AG20443 (cell line): Measurements from ENCODE around the gene BRPF3.
"Not testable (repeated sequence)": the region's sequence is repeated elsewhere in the genome, so short reads cannot be mapped to it uniquely, and the experiment has no call there.

Source experiments
- DNase-seq: peaks from one replicate; pipeline ENCODE4 v3.0.0; 2012; ENCODE audit warnings: low spot score, mixed read lengths

The BRPF3 gene

DNA sequence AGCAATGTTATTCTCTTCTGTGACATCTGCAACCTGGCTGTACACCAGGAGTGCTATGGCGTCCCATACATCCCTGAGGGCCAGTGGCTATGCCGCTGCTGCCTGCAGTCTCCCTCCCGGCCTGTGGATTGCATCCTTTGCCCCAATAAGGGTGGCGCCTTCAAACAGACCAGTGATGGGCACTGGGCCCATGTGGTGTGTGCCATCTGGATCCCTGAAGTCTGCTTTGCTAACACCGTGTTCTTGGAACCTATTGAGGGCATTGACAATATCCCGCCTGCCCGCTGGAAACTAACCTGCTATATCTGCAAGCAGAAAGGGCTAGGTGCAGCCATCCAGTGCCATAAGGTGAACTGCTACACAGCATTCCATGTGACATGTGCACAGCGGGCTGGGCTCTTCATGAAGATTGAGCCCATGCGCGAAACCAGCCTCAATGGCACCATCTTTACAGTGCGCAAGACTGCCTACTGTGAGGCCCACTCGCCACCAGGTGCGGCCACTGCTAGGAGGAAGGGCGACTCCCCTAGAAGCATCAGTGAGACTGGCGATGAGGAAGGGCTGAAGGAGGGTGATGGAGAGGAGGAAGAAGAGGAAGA is 4.6 kb downstream of the BRPF3 start:
- no peak for DNase-seq

DNA sequence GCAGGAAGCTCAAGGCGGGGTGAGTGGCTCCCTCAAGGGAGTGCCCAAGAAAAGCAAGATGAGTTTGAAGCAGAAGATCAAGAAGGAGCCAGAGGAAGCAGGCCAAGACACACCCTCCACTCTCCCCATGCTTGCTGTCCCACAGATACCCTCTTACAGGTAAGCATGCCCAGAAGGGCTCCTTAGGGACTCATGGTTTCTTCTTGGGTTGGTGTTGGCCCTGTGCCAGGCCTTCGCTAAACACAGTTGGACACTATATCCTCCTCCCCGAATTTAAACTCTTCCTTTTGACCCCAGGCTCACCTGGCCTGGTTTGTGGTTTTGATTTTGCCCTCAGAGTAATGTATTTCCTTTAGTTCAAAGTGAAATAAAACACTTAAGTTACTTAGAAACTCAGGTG is 5.1 kb downstream of the BRPF3 start:
- no peak for DNase-seq

DNA sequence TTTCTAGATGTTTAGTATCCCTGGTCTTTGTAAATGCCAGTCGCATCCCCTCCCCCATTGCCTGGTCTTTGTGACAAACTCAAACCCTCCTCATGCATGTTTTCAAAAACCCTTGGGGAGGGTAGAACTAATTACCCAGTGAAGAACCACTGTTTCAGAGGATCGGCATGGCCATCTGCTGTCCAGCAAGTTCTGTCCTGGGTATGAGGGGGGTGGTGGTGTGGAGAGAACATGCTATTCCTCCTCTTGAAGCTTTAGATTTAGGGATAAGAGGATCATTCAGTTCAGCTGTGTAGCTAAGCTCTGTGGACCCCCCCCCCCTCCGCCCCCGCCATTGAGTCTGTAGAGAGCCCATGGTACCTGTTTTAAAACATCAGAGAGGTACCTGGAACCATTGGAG is 5.6 kb downstream of the BRPF3 start:
- no peak for DNase-seq

DNA sequence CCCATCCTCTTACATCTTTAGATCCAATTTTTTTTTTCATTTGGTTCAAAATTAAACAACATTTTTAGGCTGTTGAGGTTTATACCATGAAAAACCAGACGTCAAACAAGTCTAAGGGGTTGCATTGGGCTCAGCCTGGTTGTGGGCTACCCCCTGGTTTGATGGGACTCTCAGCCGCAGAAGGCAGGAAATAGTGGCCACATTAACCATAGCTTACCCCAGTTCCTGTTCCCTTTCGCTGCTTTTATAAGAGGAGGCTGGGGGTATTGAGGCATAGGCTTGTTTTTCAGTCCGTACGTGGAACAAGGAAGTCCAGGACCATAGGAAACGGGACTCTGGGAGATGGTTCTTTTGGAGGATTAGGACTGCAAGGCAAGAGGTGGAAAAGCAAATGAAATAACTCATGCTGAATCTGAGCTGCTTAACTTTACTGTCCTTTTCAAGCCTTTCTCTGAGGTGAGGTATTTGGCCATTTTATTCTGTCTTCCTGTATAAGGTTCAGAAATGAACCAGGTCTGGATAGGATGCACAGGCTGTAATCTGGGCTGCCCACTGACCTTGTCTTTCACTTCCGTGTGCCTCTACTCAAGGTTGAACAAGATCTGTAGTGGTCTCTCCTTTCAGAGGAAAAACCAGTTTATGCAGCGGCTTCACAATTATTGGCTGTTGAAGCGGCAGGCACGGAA is 7.7 kb downstream of the BRPF3 start:
- no peak for DNase-seq

DNA sequence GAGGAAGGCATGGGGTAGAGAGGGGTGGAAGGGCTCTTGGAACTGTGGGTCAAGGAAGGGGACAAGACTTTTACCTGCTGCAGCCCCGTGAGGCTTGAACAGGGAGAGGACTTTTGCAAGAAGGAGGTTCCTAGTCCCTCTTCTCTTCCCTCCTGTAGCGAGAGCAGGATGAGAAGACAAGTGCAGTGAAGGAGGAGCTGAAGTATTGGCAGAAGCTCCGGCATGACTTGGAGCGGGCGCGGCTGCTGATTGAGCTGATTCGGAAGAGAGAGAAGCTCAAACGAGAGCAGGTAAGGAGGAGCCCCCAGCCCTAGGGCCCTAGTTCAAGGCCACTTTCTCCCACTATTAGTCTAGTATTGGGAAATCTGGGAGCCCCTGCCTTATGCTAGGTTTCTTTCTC is 10.6 kb downstream of the BRPF3 start:
- no peak for DNase-seq

DNA sequence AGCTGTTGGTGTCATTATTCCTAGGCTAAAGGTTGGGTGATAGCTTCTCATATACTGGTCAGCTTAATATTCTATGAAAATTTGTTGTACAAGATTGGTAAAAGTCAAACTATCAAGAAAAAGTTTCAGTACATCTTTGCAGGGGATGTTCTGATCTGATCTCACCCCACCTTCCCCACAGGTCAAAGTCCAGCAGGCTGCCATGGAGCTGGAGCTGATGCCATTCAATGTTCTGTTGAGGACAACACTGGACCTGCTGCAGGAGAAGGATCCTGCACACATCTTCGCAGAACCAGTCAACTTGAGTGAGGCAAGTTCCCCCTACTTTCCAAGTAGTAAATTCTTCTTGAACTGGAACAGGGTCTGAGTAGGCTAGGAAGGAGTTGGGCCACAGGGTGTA is 13.1 kb downstream of the BRPF3 start:
- DNase-seq: no peak

DNA sequence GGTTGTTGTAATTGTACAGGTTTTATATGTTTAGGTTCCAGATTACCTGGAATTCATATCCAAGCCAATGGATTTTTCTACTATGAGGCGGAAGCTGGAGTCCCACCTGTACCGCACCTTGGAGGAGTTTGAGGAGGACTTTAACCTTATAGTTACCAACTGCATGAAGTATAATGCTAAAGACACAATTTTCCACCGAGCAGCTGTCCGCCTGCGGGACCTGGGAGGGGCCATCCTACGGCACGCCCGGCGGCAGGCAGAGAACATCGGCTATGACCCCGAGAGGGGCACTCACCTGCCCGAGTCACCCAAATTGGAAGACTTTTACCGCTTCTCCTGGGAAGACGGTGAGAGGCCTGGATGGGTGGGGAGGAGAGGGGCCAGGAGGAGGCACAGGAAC is 13.6 kb downstream of the BRPF3 start:
- no peak for DNase-seq

DNA sequence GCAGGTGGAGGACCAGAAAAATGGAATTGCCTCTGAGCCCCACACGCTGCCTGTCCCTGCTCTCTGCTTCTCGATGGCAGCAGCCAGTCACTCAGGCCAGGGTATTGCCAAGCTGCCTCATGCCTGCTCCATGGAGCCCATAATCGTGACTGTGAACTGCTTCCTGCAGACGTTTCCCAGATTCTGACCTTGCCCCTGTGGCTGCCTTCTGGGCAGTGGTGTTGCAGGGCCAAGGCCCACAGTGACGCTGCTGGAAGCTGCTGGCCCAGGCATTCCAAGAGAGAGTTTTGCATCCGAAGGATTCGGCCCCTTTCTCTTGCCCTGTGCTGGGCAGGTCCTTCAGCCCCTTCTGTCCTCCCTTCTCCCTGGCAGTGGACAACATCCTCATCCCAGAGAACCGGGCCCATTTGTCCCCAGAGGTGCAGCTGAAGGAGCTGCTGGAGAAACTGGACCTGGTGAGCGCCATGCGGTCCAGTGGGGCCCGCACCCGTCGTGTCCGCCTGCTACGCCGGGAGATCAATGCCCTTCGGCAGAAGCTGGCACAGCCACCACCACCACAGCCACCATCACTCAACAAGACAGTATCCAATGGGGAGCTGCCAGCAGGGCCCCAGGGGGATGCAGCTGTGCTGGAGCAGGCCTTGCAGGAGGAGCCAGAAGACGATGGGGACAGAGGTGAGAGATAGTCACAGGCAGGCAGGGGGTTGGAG is 14.5 kb downstream of the BRPF3 start:
- no peak for DNase-seq

DNA sequence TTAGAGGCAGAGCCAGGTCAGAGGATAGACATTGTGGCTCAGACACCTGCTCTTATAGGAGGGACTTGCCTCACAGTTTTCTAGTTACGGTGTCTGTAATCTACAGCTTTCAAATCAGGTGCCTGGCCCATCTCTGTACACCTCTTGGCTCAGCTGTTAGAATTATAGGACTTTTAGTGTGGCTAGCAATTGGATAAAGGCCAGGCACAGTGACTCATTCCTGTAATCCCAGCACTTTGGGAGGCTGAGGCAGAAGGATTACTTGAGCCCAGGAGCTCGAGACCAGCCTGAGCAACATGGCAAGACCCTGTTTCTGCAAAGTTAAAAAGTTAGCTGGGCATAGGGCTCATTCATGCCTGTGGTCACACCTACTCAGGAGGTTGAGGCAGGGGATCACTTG is 20.0 kb downstream of the BRPF3 start:
- no peak for DNase-seq

DNA sequence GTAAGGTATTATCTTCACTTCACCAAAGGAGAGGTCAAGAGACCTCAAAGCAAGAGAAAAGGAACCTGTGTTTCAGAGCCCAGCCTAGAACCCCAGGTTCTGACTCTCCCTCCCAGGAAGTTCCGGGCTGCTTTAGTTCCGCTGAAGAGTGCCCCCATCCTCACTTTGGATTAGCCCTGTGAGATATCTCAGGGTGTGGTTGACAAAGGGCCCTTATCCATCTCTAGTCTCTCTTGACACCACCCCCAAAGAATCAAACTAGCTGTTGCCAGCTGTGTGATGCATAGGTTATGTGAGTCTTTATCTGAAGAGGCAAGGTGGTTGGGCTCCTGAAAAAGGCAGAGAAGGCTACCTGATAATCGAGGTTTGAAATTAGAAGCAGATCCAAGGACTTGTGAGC is 20.6 kb downstream of the BRPF3 start:
- DNase-seq: no peak

DNA sequence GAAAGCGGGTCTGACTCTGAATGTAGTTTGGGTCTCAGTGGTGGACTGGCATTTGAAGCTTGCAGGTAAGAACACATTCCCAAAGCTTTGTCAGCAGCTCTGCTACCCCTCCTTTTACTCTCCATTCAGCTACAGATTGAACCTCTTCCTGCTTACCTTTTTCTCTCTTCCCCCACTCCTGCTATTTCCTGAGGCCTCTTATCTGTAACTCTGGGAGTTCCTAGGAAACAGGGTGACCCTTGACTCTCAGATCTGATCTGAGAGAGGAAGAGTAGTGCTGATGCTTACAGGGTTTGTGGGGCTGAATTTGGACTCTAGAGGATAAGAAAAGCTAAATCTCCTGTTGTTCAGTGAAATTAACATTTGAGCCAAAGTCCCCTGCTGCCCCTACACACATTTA is 21.4 kb downstream of the BRPF3 start:
- no peak for DNase-seq

DNA sequence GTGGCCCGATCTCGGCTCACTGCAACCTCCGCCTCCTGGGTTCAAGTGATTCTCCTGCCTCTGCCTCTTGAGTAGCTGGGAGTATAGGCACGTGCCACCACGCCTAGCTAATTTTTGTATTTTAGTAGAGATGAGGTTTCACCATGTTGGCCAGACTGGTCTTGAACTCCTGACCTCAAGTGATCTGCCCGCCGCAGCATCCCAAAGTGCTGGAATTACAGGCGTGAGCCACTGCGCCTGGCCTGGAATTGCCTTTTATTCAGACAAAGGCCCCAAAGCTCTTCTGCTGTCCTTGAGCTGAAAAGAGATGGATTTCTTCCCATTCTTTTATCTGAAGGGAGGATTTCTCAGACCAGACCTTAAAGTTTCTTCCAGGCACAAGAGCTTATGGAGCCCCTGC is 22.0 kb downstream of the BRPF3 start:
- DNase-seq: not testable (repeated sequence)

DNA sequence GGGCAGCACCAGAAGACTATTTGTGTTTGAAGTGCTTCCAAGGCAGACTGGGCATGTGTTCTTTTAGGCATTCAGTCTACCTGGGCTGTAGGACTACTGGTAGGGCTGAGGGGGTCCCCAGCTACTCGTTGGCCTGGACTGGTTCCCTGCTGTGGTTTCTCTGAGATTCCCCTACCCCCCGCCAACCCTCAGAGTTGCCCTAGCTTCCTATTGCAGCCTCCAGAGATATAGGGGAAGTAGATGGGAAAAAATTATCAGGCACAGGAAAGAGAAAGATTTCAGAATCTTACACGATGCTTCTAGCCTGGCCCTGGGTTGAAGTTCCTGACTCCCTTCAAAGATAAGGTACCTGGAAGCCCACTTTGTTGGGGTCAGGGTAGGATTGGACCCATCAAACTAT is 22.5 kb downstream of the BRPF3 start:
- no peak for DNase-seq

DNA sequence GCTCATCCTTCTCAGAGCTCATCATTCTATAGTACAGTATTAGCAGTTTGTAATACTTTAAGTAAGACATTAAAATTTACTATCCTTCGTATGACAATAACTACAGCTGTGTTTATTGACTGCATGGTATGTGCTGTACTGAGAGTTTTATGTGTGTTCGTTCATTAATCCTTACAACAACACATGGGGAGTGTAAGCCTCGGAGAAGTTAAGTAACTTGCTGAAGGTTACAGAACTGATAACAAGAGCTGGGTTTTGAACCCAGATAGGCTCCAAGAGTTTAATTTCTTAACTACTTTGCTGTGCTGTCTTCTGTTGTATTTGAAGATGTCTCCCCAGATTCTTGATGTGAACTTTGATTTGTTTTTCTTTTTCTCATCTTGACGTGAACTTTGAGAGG is 23.7 kb downstream of the BRPF3 start:
- no peak for DNase-seq

DNA sequence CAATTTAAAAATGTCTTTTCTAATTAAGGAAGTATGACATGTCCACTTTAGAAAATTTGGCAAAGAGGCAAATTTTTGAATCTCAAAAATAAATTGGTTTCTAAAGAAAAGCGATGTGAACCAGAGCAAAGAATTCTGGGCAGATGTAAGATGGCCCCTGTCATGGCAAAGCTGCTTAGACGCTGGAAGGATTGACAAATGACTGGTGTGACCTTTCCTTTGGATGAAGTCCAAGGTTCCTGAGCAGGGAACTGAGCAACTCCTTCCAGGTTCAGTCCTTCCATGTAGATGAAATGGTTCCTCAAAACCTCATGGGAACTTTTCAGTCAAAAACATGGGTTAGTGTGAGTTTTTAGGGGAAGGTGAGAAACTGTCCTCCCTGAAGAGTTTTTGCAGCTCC is 25.1 kb downstream of the BRPF3 start:
- no peak for DNase-seq

DNA sequence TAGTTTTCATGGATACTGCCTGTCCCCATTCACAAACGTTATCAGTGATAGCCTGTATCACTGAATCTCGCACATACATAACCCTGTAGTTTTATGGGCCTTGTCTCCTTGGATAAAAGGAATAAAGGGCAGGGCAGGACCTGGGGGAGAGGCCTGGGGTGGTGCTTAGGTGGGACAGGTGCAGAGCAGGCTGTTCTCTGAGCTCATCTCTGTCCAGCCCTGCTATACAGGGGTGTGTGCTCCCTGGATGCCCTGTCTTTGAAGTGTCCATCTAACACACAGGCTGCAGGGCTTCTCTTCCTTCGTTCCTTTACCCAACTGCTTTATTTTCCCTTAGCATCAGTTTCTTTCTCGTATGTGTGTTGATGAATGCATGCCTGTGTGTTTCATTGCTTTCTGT is 26.4 kb downstream of the BRPF3 start:
- no peak for DNase-seq

DNA sequence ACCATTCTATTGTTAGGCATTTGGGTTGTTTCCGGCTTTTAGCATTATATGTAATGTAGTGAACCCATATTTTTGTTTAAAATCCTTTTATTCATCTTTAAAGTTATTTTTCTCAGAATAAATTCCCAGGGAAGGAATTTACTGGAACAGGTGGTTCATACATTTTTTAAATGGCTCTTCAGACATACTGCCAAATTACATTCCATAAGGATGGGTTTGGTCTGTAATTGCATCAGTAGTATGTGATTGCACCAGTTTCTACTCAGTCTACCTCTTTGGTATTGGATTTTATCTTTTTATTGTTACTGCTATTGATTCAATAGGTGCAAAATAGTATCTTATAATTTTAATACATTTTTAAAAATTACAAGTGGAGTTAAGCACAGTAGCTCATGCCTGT is 27.2 kb downstream of the BRPF3 start:
- no peak for DNase-seq

DNA sequence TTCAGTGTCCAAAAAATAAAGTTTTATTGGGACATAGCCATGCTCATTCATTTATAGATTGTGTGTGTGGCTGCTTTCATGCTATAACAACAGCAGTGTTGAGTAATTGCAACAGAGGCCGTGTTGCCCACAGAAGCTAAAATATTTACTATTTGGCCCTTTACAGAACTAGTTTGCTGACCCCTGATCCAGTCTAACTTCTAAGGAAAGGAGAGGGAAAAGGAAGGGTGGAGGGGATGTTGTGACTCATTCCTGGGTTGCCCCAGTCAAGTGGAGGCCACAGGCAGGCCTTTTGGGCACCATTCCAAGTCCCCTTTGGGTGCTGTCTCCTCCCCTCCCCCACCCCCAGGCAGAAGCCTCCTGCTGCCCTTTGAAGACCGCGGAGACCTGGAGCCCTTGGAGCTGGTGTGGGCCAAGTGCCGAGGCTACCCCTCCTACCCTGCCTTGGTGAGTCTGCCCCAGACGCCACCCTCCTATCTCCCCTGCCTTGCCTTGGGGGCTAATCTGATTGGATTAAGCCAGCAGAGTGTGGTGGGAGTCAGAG is 28.4 kb downstream of the BRPF3 start:
- no peak for DNase-seq

DNA sequence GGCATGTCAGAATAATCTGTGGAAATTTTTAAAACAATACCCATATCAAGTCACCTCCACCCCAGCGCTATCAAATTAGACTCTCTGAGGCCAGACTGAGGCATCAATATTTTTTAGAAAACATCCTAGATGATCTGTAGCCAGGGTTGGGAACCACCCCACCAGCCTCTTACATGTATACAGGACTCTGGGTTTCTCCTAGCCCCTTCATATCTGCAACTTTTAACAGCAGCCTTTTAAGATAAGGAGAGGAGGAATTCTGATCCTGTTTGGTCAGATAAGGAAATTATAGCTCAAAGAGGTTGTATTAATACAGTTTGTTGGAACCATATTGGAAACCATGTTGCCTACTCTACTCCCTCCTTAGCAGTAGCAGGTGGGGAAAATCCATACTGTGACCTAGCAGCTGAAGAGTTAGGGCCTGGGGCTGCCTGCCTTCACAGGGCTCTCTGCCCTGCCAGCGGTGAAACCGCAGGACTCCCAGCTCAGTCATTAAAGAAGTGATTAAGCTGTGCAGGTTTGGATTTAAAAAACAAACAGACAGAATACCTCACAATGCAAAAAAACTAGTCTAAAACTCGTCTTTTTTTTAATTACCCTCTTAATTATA is 30.0 kb downstream of the BRPF3 start:
- no peak for DNase-seq

DNA sequence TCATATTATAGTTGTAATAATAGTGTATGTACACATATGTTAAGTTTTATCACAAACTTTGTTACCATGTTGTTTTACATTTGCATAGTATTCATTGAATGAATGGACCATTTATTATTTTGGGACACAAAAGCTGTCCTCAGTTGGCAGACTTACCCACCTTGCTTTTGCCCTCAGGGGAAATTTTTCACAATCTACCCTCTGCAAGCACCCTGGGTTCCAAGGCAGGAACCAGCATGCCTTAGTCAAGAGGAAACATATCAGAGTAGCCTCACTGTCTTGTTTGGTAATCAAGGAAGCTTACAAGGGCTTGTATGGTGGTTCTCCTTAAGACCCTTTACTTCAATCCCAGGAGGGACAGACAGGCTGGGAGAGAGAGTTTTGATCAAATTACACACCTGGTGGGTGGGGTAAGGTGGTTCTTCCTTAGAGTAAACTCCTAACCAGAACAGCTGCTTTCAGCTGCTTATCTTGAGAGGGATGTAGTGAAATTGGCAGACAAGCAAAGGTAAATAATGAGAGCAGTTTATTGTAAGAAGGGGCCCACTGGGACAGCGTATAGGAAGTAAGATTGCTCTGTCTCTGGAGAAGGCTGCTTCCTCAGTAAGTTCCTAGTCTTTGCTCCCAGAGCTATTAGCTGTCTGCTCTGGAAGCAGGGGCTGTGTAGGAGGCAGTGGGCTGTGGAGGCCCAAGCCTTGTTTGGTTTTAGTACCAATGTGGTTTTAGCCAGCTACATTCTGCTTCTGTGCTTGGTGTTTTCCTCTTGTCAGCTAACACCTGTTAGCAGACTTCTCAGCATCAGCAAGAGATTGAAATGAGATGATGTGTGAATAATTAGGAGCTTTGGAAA is 31.1 kb downstream of the BRPF3 start:
- DNase-seq: no peak

DNA sequence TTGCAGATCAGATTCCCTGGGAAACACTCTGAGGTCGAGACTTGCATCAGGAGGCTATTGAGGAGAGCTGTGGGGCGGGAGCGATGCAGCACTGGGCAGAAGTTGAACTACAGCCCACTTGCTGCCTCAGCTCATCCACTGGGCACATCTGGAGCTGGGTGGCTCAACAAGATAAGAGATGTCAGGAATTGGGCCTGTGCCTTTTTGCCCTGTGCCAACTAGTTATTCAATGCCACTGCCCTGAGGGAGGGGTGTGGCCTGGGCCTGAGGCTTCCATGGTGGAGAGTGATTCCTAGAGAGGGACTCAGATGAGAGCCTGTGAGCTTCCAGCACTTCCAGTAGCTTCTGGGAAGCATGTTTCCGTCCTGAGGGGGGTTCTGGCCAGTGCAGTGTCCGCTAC is 32.7 kb downstream of the BRPF3 start:
- DNase-seq: no peak

DNA sequence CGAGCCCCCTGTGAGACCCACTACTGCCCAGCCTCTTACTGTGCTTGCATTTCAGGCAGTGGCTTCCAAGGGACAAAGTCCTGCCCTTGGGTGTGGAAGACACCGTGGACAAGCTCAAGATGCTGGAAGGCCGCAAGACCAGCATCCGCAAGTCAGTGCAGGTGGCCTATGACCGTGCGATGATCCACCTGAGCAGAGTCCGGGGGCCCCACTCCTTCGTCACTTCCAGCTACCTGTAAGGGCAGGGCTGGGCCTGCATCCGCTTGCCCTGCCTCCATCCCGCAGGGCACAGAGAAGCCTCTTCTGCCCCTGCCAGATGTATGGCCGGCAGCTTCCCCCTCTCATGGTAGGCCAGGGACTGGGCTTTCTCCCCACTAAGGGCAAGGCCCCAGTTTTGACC is 33.8 kb downstream of the BRPF3 start:
- no peak for DNase-seq
